ENCODE data around the gene SLC4A4. TPM values are rescaled to one million over a fixed set of nuclear protein-coding genes. Genes with fewer than 3 reads are reported as not detected.

The SLC4A4 gene
- polyA plus RNA-seq, 1 donor (not counting 4 experiments of a cell fraction or from before 2014, with no cell fraction given), result 0.29 TPM

DNA sequence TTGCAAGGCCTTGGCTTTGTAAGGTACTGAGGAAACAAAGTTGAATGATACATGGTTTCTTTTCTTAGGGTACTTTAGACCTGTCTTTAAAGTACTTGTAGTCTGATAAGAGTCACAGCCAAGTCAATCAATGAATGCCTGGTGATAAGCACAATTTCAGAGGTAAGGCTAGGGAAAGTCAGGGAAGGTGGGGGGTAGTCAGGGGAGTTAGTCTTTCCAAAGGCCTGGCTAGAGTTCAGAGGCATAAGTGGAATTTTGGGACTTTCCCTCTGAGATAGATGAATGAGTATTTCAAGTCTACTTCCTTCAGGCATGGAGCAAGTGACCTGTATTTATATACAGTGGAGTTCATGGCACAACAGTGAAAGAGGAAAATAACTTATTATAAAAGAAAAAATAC lies 78.3 kb downstream of the SLC4A4 start:
- Histone ChIP-seq H3K27ac (ENCODE audit: control insufficient read depth, insufficient read depth, low read length) (no peak overlapping the region), H3K4me3 (ENCODE audit: control insufficient read depth in 2 of 3, extremely low read depth in 1 of 3, insufficient read depth in 2 of 3, low read depth in 1 of 3, low read length in 3 of 3) (no peak overlapping the region), H2AFZ (ENCODE audit: control insufficient read depth, low read length) (no peak overlapping the region), H4K20me1 (ENCODE audit: control insufficient read depth, extremely low read depth, insufficient read depth, low read length) (no peaks in the 10 kb centered on the region), H3K4me2 (ENCODE audit: control insufficient read depth, extremely low read depth, insufficient read depth, low read depth, low read length) (no peak overlapping the region), H3K9me1 (ENCODE audit: control insufficient read depth, extremely low read depth, insufficient read depth, low read length) (no peaks in the 10 kb centered on the region), H3K27me3 (ENCODE audit: control insufficient read depth, extremely low read depth, insufficient read depth, low read length) (no peaks in the 10 kb centered on the region), H3K4me1 (ENCODE audit: control insufficient read depth, extremely low read depth, insufficient read depth, low read length) (no peaks in the 10 kb centered on the region), H3K36me3 (ENCODE audit: control insufficient read depth in 2 of 2, extremely low read depth in 1 of 2, insufficient read depth in 2 of 2, low read length in 2 of 2) (no peaks in the 10 kb centered on the region), H3K9ac (ENCODE audit: control insufficient read depth, extremely low read depth, insufficient read depth, low read length) (no peak overlapping the region), H3K9me3 (ENCODE audit: control insufficient read depth, low read depth, low read length) (no peaks in the 10 kb centered on the region), H3K79me2 (ENCODE audit: control insufficient read depth, insufficient read depth, low read length) (no peaks in the 10 kb centered on the region)
- dilution Hi-C loops (cut with MboI; ENCODE audit: extremely low pct_ligation_motif_present, low sequenced_read_pairs), result no loop called here
- FAIRE-seq (no peak), DNase-seq (ENCODE audit: low read depth, low spot score) (no peak)
- TF ChIP-seq, protein P1, sequence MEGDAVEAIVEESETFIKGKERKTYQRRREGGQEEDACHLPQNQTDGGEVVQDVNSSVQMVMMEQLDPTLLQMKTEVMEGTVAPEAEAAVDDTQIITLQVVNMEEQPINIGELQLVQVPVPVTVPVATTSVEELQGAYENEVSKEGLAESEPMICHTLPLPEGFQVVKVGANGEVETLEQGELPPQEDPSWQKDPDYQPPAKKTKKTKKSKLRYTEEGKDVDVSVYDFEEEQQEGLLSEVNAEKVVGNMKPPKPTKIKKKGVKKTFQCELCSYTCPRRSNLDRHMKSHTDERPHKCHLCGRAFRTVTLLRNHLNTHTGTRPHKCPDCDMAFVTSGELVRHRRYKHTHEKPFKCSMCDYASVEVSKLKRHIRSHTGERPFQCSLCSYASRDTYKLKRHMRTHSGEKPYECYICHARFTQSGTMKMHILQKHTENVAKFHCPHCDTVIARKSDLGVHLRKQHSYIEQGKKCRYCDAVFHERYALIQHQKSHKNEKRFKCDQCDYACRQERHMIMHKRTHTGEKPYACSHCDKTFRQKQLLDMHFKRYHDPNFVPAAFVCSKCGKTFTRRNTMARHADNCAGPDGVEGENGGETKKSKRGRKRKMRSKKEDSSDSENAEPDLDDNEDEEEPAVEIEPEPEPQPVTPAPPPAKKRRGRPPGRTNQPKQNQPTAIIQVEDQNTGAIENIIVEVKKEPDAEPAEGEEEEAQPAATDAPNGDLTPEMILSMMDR (optimal IDR thresholded peaks at IDR 0.05 in 1 of 3, IDR thresholded peaks at IDR 0.05 in 1 of 3, conservative IDR thresholded peaks at IDR 0.05 in 1 of 3; ENCODE audit: extremely low read depth in 1 of 3, insufficient read depth in 2 of 3, low read length in 3 of 3), result no peak
- TF ChIP-seq EZH2 (IDR thresholded peaks at IDR 0.05; ENCODE audit: low read length), result no peak

GRCh38 chr4:71426381-71427042 lies 87.7 kb downstream of the SLC4A4 start:
- H3K9me3 ChIP-seq (ENCODE audit: control insufficient read depth, low read depth, low read length), result no peaks in the 10 kb centered on the region

More at GRCh38 chr4:71426381-71427042, 87.7 kb downstream of the SLC4A4 start:
- DNase-seq (ENCODE audit: low read depth, low spot score) (no peak), FAIRE-seq (no peak)
- Histone ChIP-seq H3K4me2 (ENCODE audit: control insufficient read depth, extremely low read depth, insufficient read depth, low read depth, low read length) (no peak overlapping the region), H3K27ac (ENCODE audit: control insufficient read depth, insufficient read depth, low read length) (no peak overlapping the region), H3K4me3 (ENCODE audit: control insufficient read depth in 2 of 3, extremely low read depth in 1 of 3, insufficient read depth in 2 of 3, low read depth in 1 of 3, low read length in 3 of 3) (no peak overlapping the region), H2AFZ (ENCODE audit: control insufficient read depth, low read length) (no peak overlapping the region), H3K9ac (ENCODE audit: control insufficient read depth, extremely low read depth, insufficient read depth, low read length) (no peak overlapping the region), H3K4me1 (ENCODE audit: control insufficient read depth, extremely low read depth, insufficient read depth, low read length) (no peaks in the 10 kb centered on the region), H3K27me3 (ENCODE audit: control insufficient read depth, extremely low read depth, insufficient read depth, low read length) (no peaks in the 10 kb centered on the region), H4K20me1 (ENCODE audit: control insufficient read depth, extremely low read depth, insufficient read depth, low read length) (no peaks in the 10 kb centered on the region), H3K9me1 (ENCODE audit: control insufficient read depth, extremely low read depth, insufficient read depth, low read length) (no peaks in the 10 kb centered on the region), H3K36me3 (ENCODE audit: control insufficient read depth in 2 of 2, extremely low read depth in 1 of 2, insufficient read depth in 2 of 2, low read length in 2 of 2) (no peaks in the 10 kb centered on the region), H3K79me2 (ENCODE audit: control insufficient read depth, insufficient read depth, low read length) (no peaks in the 10 kb centered on the region)
- dilution Hi-C loops (cut with MboI; ENCODE audit: extremely low pct_ligation_motif_present, low sequenced_read_pairs), result no loop called here
- TF ChIP-seq, protein P1 (optimal IDR thresholded peaks at IDR 0.05 in 1 of 3, IDR thresholded peaks at IDR 0.05 in 1 of 3, conservative IDR thresholded peaks at IDR 0.05 in 1 of 3; ENCODE audit: extremely low read depth in 1 of 3, insufficient read depth in 2 of 3, low read length in 3 of 3), result no peak
- no peak for TF ChIP-seq EZH2 (IDR thresholded peaks at IDR 0.05; ENCODE audit: low read length)
